Right atrium auricular region (tissue), 2 donors: ENCODE results near the gene TSPOAP1. TPM values are rescaled to one million over a fixed set of nuclear protein-coding genes. Genes with fewer than 3 reads are reported as not detected.

ENCODE experiments used
- DNase-seq: peaks from one replicate; pipeline ENCODE4 v3.0.0-alpha.2; 2019; ENCODE audit warnings: low spot score
- H3K27ac ChIP-seq, 2 donors: fragments of 200-600 bp; sonication (generic); 1 replicate in 1 of 2; 2 replicates in 1 of 2; pipeline ENCODE4 v1.5.1; 2016 to 2019
- H3K27me3 ChIP-seq, 2 donors: fragments of 200-600 bp; sonication (generic); one replicate each; pipeline versions ENCODE4 v1.5.1 to v1.6.0; 2017 to 2019
- H3K36me3 ChIP-seq: fragments of 200-600 bp; sonication (generic); one replicate; pipeline ENCODE4 v1.5.1; 2016
- H3K4me1 ChIP-seq, 2 donors: fragments of 200-600 bp; sonication (generic); one replicate each; pipeline versions ENCODE4 v1.5.1 to v1.6.0; 2017 to 2019
- H3K4me3 ChIP-seq, 2 donors: fragments of 200-600 bp; sonication (generic); 1 replicate in 1 of 2; 2 replicates in 1 of 2; pipeline ENCODE4 v1.5.1; 2017 to 2019; ENCODE audit warnings: mild to moderate bottlenecking in 1 of 2, moderate library complexity in 1 of 2
- H3K9me3 ChIP-seq, 2 donors: fragments of 200-600 bp; sonication (generic); one replicate each; pipeline ENCODE4 v1.5.1; 2019
- total RNA-seq, 2 donors: library from RNA; depleted of rRNA; stranded (reverse); fragments of >200 nt; gene quantifications; one replicate each; pipeline ENCODE4 v1.1.0, GENCODE V29; 2016
- TF ChIP-seq, protein P1 (sequence below), 2 donors: fragments of 200-600 bp; sonication (generic); IDR thresholded peaks; one replicate each; pipeline ENCODE4 v1.5.1; 2019; ENCODE audit warnings: antibody characterized with exemption in 2 of 2

TSPOAP1 gene
- total RNA-seq, 2 donors from 2014 or later = 6.1 to 8.5 TPM

DNA sequence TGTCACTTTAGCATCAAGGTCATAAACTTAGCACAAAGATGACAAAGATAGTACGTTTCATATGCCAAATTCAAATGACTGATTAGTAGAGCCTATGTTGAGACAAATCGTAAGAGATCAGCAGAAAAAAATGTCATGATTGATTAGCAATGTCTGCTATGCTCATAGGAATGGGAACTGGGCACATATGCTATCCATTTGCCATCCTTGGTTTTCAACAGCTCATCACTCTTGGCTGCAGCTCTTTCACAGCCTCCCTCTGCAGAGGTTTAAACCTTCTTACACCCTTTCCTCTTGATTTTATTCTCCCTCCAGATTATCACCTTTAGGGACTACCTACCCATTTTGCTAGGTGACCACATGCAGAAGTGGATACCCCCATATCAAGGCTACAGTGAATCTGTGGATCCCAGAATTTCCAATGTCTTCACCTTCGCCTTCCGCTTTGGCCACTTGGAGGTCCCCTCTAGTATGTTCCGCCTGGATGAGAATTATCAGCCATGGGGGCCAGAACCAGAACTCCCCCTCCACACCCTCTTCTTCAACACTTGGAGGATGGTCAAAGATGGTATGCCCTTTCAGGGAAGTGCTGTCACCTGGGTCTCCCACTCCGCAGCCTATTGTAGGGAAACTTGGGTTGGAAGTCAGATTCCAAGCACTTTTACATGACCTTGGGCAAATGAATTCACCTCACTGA is 64.0 kb downstream of the TSPOAP1 start:
- no peak overlapping the region for H3K4me3 ChIP-seq
- no peaks in the 10 kb centered on the region for H3K9me3 ChIP-seq
- TF ChIP-seq, protein P1, sequence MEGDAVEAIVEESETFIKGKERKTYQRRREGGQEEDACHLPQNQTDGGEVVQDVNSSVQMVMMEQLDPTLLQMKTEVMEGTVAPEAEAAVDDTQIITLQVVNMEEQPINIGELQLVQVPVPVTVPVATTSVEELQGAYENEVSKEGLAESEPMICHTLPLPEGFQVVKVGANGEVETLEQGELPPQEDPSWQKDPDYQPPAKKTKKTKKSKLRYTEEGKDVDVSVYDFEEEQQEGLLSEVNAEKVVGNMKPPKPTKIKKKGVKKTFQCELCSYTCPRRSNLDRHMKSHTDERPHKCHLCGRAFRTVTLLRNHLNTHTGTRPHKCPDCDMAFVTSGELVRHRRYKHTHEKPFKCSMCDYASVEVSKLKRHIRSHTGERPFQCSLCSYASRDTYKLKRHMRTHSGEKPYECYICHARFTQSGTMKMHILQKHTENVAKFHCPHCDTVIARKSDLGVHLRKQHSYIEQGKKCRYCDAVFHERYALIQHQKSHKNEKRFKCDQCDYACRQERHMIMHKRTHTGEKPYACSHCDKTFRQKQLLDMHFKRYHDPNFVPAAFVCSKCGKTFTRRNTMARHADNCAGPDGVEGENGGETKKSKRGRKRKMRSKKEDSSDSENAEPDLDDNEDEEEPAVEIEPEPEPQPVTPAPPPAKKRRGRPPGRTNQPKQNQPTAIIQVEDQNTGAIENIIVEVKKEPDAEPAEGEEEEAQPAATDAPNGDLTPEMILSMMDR (IDR thresholded peaks at IDR 0.05) = no peak
- H3K36me3 ChIP-seq = no peaks in the 10 kb centered on the region
- H3K27ac ChIP-seq = no peak overlapping the region
- no peaks in the 10 kb centered on the region for H3K27me3 ChIP-seq
- DNase-seq = peak; percentile 23
- H3K4me1 ChIP-seq = no peaks in the 10 kb centered on the region

DNA sequence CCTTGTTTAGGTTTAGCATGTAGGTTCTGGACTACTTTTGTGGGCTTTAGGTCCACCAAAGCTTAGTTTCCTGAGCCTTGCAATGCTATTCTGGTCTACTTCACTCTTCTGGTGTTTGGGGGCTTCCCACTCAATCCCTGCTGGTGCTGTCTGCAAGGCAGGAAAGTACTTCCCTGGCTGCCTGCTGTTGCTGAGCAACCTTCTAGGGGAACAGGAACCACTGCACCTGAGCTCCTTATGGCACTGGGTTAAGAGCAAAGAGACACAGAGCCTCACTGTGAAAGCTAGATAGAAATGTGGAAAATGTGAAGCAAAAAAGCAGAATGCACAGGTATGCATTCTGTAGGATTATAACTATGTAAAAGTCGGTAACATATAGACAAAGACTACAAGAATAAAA is 64.8 kb downstream of the TSPOAP1 start:
- no peak overlapping the region for H3K27ac ChIP-seq
- no peaks in the 10 kb centered on the region for H3K36me3 ChIP-seq
- no peaks in the 10 kb centered on the region for H3K4me1 ChIP-seq
- no peak overlapping the region for H3K4me3 ChIP-seq
- TF ChIP-seq, protein P1 (IDR thresholded peaks at IDR 0.05) = no peak
- DNase-seq = no peak
- H3K27me3 ChIP-seq = no peaks in the 10 kb centered on the region
- no peaks in the 10 kb centered on the region for H3K9me3 ChIP-seq

- TF ChIP-seq, protein P1 (IDR thresholded peaks at IDR 0.05) = no peak
- Histone ChIP-seq H3K27ac (no peak overlapping the region), H3K36me3 (no peaks in the 10 kb centered on the region), H3K4me1 (no peaks in the 10 kb centered on the region), H3K27me3 (no peaks in the 10 kb centered on the region), H3K9me3 (no peaks in the 10 kb centered on the region), H3K4me3 (no peak overlapping the region)
- peak; percentile 36 for DNase-seq
Measured at GRCh38 chr17:58262149-58262548, 66.4 kb downstream of the TSPOAP1 start.

DNA sequence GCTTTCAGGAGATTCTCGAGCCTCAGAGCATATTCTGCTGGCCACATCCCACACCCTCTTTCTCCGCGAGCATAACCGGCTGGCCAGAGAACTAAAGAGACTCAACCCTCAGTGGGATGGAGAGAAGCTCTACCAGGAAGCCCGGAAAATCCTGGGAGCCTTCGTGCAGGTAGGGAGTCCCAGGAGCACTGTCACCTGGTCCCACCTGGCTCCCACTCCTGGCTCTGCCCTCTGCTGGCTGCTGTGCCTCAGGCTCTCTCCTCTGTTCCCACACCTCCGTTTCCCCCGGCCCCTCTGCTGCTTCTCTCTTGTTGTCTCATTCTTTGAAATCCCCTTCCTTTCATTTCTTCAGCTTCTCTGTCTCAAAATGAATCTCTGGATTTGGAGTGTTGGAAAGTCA is 73.8 kb downstream of the TSPOAP1 start:
- Histone ChIP-seq H3K4me3 (no peak overlapping the region), H3K27me3 (no peaks in the 10 kb centered on the region), H3K36me3 (no peaks in the 10 kb centered on the region), H3K27ac (no peak overlapping the region), H3K4me1 (peaks cover 0 to 2% of the 10 kb centered on the region in 2 donors), H3K9me3 (no peaks in the 10 kb centered on the region)
- DNase-seq = peak; percentile 43
- TF ChIP-seq, protein P1 (IDR thresholded peaks at IDR 0.05) = no peak

DNA sequence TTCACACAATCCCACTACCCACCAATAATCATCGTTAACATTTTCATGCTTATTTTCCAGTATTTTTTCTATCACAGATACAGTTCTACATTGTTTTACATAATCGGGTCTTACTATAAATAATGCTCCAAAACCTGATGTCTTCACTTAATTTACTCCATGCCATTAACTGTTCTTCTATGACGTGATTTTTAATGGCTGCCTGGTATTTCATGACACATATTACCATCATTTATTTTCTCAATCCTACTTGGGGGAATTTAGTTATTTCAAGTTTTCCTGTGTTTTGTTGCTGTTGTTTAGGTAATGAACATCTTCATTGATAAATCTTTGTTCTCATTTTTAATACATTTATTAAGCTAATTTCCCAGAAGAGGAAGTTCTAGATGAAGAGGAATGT is 75.5 kb downstream of the TSPOAP1 start:
- H3K9me3 ChIP-seq = no peaks in the 10 kb centered on the region
- peaks cover 0 to 11% of the 10 kb centered on the region in 2 donors for H3K4me1 ChIP-seq
- peaks cover 0 to 4% of the 10 kb centered on the region in 2 donors for H3K27me3 ChIP-seq
- no peaks in the 10 kb centered on the region for H3K36me3 ChIP-seq
- no peak for DNase-seq
- TF ChIP-seq, protein P1 (IDR thresholded peaks at IDR 0.05) = no peak
- H3K4me3 ChIP-seq = no peak overlapping the region
- H3K27ac ChIP-seq = no peak overlapping the region

GRCh38 chr17:58252141-58252540 is 76.5 kb downstream of the TSPOAP1 start:
- peaks cover 0 to 4% of the 10 kb centered on the region in 2 donors for H3K27me3 ChIP-seq
- peaks cover 0 to 11% of the 10 kb centered on the region in 2 donors for H3K4me1 ChIP-seq
- peak; percentile 36 for DNase-seq

More at GRCh38 chr17:58252141-58252540, 76.5 kb downstream of the TSPOAP1 start:
- TF ChIP-seq, protein P1 (IDR thresholded peaks at IDR 0.05) = no peak
- Histone ChIP-seq H3K4me3 (no peak overlapping the region), H3K36me3 (no peaks in the 10 kb centered on the region), H3K27ac (no peak overlapping the region), H3K9me3 (no peaks in the 10 kb centered on the region)
